Stimulated activated CD4-positive, alpha-beta T cell treated with anti-CD3 and anti-CD28 coated beads, Interleukin-15, amount 100 ng/mL, for 1 hour (primary cell): Measurements from ENCODE around the gene B4GALT1.

ENCODE experiments used
- DNase-seq, 2 donors: peaks; one replicate each; pipeline ENCODE4 v3.0.0-alpha.2; 2020; ENCODE audit warnings: low read depth in 1 of 2, low spot score in 1 of 2

The B4GALT1 gene

GRCh38 chr9:33167084-33167971 lies at the start of gene B4GALT1:
Gene B4GALT1 (minus strand): TSS chr9:33167336. CDS start chr9:33167169, 167 bp downstream.
- peak; percentile 95 to 98 for DNase-seq

- no peak for DNase-seq
Measured at GRCh38 chr9:33211695-33212393, 44.7 kb upstream of the B4GALT1 start.

GRCh38 chr9:33210006-33210715 lies 43.0 kb upstream of the B4GALT1 start:
- DNase-seq = no peak

GRCh38 chr9:33209394-33209793 lies 42.3 kb upstream of the B4GALT1 start:
- no peak for DNase-seq

- DNase-seq = no peak
Measured at GRCh38 chr9:33202552-33203201, 35.5 kb upstream of the B4GALT1 start.

GRCh38 chr9:33202018-33202417 lies 34.9 kb upstream of the B4GALT1 start:
- no peak for DNase-seq

GRCh38 chr9:33198165-33198564 lies 31.0 kb upstream of the B4GALT1 start:
- no peak for DNase-seq

- no peak for DNase-seq
Measured at GRCh38 chr9:33197279-33198152, 30.4 kb upstream of the B4GALT1 start.

- no peak for DNase-seq
Measured at GRCh38 chr9:33196736-33197135, 29.6 kb upstream of the B4GALT1 start.

- no peak for DNase-seq
Measured at GRCh38 chr9:33193818-33194217, 26.7 kb upstream of the B4GALT1 start.

GRCh38 chr9:33192493-33193255 lies 25.5 kb upstream of the B4GALT1 start:
- DNase-seq = no peak

- no peak for DNase-seq
Measured at GRCh38 chr9:33190021-33190705, 23.0 kb upstream of the B4GALT1 start.

- DNase-seq = no peak
Measured at GRCh38 chr9:33189331-33189791, 22.2 kb upstream of the B4GALT1 start.

- DNase-seq = no peak
Measured at GRCh38 chr9:33188711-33189110, 21.6 kb upstream of the B4GALT1 start.

- DNase-seq = no peak
Measured at GRCh38 chr9:33187519-33188218, 20.5 kb upstream of the B4GALT1 start.

- DNase-seq = no peak
Measured at GRCh38 chr9:33186457-33187168, 19.5 kb upstream of the B4GALT1 start.

- DNase-seq = no peak
Measured at GRCh38 chr9:33185858-33186257, 18.7 kb upstream of the B4GALT1 start.

- no peak for DNase-seq
Measured at GRCh38 chr9:33185406-33185805, 18.3 kb upstream of the B4GALT1 start.
